B cell (primary cell): Measurements from ENCODE around the gene NOC4L. TPM values are rescaled to one million over a fixed set of nuclear protein-coding genes. Genes with fewer than 3 reads are reported as not detected.

Experiments used
- ATAC-seq: fragments of 200-7000 bp; cut with Tn5 transposase; one replicate; pipeline ENCODE4 v1.10.0; 2021; ENCODE audit warnings: low read depth, mild to moderate bottlenecking, moderate number of reproducible peaks, moderate library complexity
- CTCF ChIA-PET: fragments of 350-600 bp; sonication (Branson Sonifier 250); formaldehyde crosslinking; loops from one replicate; lab custom pipeline; 2021; ENCODE audit warnings: antibody characterized with exemption, inconsistent platforms; lab: Charles Lee
- POLR2A ChIA-PET: fragments of 350-600 bp; sonication (Branson Sonifier 250); formaldehyde crosslinking; loops from one replicate; lab custom pipeline; 2021; ENCODE audit warnings: antibody characterized with exemption; lab: Charles Lee
- DNase-seq: peaks from one replicate; pipeline ENCODE4 v3.0.0; 2013
- H2AFZ ChIP-seq: 2 replicates; pipeline ENCODE4 v1.6.1; 2012; ENCODE audit warnings: mild to moderate bottlenecking, low read depth, low read length; ENCODE audit not compliant: insufficient read depth, poor library complexity, severe bottlenecking
- H3K27ac ChIP-seq, 2 donors: 1 replicate in 1 of 2; 2 replicates in 1 of 2; pipeline ENCODE4 v1.5.1; 2012 to 2013; ENCODE audit warnings: low read length in 2 of 2, mild to moderate bottlenecking in 2 of 2, moderate library complexity in 1 of 2
- H3K27me3 ChIP-seq, 4 experiments: fragments of 200-600 bp in 1 of 4; sonication (generic) in 1 of 4; replicated peaks in 1 of 4; 1 replicate in 2 of 4; 2 replicates in 2 of 4; pipeline versions ENCODE4 v1.6.1 to v1.7.0; 2013 to 2016; ENCODE audit warnings: low read length in 3 of 4, mild to moderate bottlenecking in 2 of 4, mixed read lengths in 1 of 4, moderate library complexity in 1 of 4; ENCODE audit not compliant: insufficient read depth in 4 of 4, control insufficient read depth in 3 of 4; ENCODE audit errors: control extremely low read depth in 1 of 4
- H3K36me3 ChIP-seq, 2 experiments: replicated peaks in 1 of 2; 1 replicate in 1 of 2; 2 replicates in 1 of 2; pipeline versions ENCODE4 v1.6.1 to v1.7.1; 2013; ENCODE audit warnings: low read length in 1 of 2; ENCODE audit not compliant: insufficient read depth in 2 of 2, control insufficient read depth in 1 of 2; ENCODE audit errors: control extremely low read depth in 1 of 2, extremely low read depth in 1 of 2
- H3K4me1 ChIP-seq, 2 donors: fragments of 200-600 bp in 1 of 2; sonication (generic) in 1 of 2; 1 replicate in 1 of 2; 2 replicates in 1 of 2; pipeline versions ENCODE4 v1.5.1 to v1.6.1; 2013 to 2017; ENCODE audit warnings: low read length in 2 of 2; ENCODE audit not compliant: control insufficient read depth in 2 of 2, insufficient read depth in 2 of 2
- H3K4me2 ChIP-seq: replicated peaks from 2 replicates; pipeline ENCODE3; 2012; ENCODE audit warnings: mild to moderate bottlenecking, low read depth, low read length; ENCODE audit not compliant: poor library complexity, severe bottlenecking
- H3K4me3 ChIP-seq, 5 experiments: fragments of 200-600 bp in 1 of 5; sonication (generic) in 1 of 5; 1 replicate in 3 of 5; 2 replicates in 2 of 5; pipeline versions ENCODE4 v1.5.1 to v1.7.0; 2011 to 2016; ENCODE audit warnings: low read length in 4 of 5, mild to moderate bottlenecking in 4 of 5, low read depth in 2 of 5, control low read depth in 1 of 5, moderate library complexity in 1 of 5; ENCODE audit not compliant: insufficient read depth in 1 of 5; ENCODE audit errors: control extremely low read depth in 1 of 5, extremely low read depth in 1 of 5
- H3K79me2 ChIP-seq: fragments of 200-600 bp; sonication (generic); one replicate; pipeline ENCODE4 v1.6.0; 2016; ENCODE audit warnings: low read length; ENCODE audit not compliant: control insufficient read depth, insufficient read depth
- H3K9ac ChIP-seq: fragments of 200-600 bp; sonication (generic); 2 replicates; pipeline ENCODE4 v1.6.1; 2017; ENCODE audit warnings: mild to moderate bottlenecking, low read length, moderate library complexity
- H3K9me3 ChIP-seq, 3 donors: one replicate each; pipeline versions ENCODE4 v1.6.1 to v1.7.1; 2013; ENCODE audit warnings: low read length in 2 of 3; ENCODE audit not compliant: control insufficient read depth in 2 of 3, insufficient read depth in 1 of 3; ENCODE audit errors: control extremely low read depth in 1 of 3
- H4K20me1 ChIP-seq: 2 replicates; pipeline ENCODE4 v1.6.0; 2012; ENCODE audit warnings: mild to moderate bottlenecking, low read length; ENCODE audit not compliant: insufficient read depth, control insufficient read depth, poor library complexity, severe bottlenecking
- H3K27ac Mint-ChIP-seq: one replicate; pipeline ENCODE4 v1.8.0; 2021; ENCODE audit warnings: mixed read lengths
- H3K27me3 Mint-ChIP-seq: one replicate; pipeline ENCODE4 v1.8.0; 2021; ENCODE audit warnings: mixed read lengths
- H3K4me1 Mint-ChIP-seq: one replicate; pipeline ENCODE4 v1.8.0; 2021; ENCODE audit warnings: mixed read lengths
- H3K4me3 Mint-ChIP-seq: one replicate; pipeline ENCODE4 v1.8.0; 2021; ENCODE audit warnings: mixed read lengths
- H3K9me3 Mint-ChIP-seq: one replicate; pipeline ENCODE4 v1.8.0; 2022; ENCODE audit warnings: mixed read lengths; ENCODE audit not compliant: insufficient read depth
- EZH2 ChIP-seq: IDR thresholded peaks from 2 replicates; pipeline ENCODE4 v1.6.1; 2012; ENCODE audit warnings: borderline replicate concordance, low read depth, mild to moderate bottlenecking, moderate library complexity, low read length; ENCODE audit not compliant: insufficient read depth, poor library complexity, severe bottlenecking
- WGBS: methylation state at CpG from one replicate; pipeline ENCODE4 v1.1.5; 2013; ENCODE audit warnings: missing lambda C conversion rate; ENCODE audit not compliant: insufficient coverage; 5-methylcytosine and 5-hydroxymethylcytosine counted together
- intact Hi-C: fragments of 100-400 bp; cut with micrococcal nuclease; formaldehyde crosslinking; loops from one replicate; pipeline ENCODE4 v1.10.0; 2022
- polyA plus RNA-seq: library from polyadenylated mRNA; depleted of rRNA; stranded (reverse); fragments of >200 nt; gene quantifications from 2 replicates; pipeline ENCODE4 v1.2.3, GENCODE V29; 2012
- total RNA-seq, 2 donors: library from RNA; stranded (reverse); fragments of 120-200 nt in 1 of 2; gene quantifications; 1 replicate in 1 of 2; 2 replicates in 1 of 2; pipeline versions ENCODE4 v1.2.3 to v1.2.4, GENCODE V29; 2013 to 2022
- TF ChIP-seq, protein P1 (sequence below): fragments of 200-600 bp; IDR thresholded peaks from one replicate; pipeline ENCODE4 v1.8.0; 2022; ENCODE audit warnings: antibody characterized with exemption, mild to moderate bottlenecking

Gene NOC4L
- total and polyA plus RNA-seq, 2 donors (not counting 1 experiment from before 2014, with no cell fraction given) = 13.1 to 21.9 TPM

DNA sequence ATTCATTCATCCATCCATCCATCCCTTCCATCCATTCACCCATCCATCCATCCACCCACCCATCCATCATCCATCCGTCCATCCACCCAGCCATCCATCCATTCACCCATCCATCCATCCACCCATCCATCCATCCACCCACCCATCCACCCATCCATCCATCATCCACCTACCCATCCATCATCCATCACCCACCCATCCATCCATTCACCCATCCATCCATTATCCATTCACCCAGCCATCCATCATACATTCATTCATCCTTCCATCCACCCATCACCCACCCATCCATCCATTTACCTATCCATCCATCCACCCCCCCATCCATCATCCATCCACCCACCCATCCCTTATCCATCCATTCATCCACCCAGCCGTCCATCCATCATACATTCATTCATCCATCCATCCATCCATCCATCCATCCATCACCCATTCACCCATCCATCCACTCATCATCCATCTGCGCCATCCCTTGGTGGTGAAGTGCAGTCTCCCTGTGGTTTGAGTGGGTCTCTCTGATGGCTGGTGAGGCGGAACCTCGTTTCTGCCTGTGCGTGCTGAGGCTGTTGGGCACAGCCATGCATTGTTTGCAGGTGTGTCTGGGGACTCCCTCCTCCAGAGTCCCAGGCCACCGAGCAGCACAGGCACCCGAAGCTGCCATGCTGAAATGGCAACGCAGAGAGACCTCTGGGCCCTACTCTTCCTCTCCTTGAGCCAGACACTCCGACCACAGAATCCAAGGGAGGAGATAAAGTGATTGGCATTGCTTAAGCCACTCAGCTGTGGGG is 22.7 kb downstream of the NOC4L start:
- no peak overlapping the region for H3K4me3 Mint-ChIP-seq
- no peaks in the 10 kb centered on the region for H4K20me1 ChIP-seq

More for the DNA sequence above, 22.7 kb downstream of the NOC4L start:
- H3K36me3 ChIP-seq = no peaks in the 10 kb centered on the region
- Mint-ChIP-seq H3K9me3 (no peaks in the 10 kb centered on the region), H3K4me1 (no peaks in the 10 kb centered on the region), H3K27me3 (peaks cover 8% of the 10 kb centered on the region), H3K27ac (no peak overlapping the region)
- no peaks in the 10 kb centered on the region for H3K79me2 ChIP-seq
- H3K4me1 ChIP-seq = no peaks in the 10 kb centered on the region
- H3K4me3 ChIP-seq = no peak overlapping the region
- POLR2A ChIA-PET = interaction anchor here (0.6 kb wide), 1 partner anchor 82 kb away, joined by 3 read pairs; no protein-coding TSS in a partner anchor
- no peak for ATAC-seq
- H3K9me3 ChIP-seq = peaks cover 0 to 9% (median 0%) of the 10 kb centered on the region in 3 donors
- no peak overlapping the region for H2AFZ ChIP-seq
- peaks cover 0 to 18% (median under 1%) of the 10 kb centered on the region in 4 experiments for H3K27me3 ChIP-seq
- no peak overlapping the region for H3K27ac ChIP-seq
- H3K9ac ChIP-seq = no peak overlapping the region
- intact Hi-C loops = no loop called here
- no peak for TF ChIP-seq EZH2
- TF ChIP-seq, protein P1, sequence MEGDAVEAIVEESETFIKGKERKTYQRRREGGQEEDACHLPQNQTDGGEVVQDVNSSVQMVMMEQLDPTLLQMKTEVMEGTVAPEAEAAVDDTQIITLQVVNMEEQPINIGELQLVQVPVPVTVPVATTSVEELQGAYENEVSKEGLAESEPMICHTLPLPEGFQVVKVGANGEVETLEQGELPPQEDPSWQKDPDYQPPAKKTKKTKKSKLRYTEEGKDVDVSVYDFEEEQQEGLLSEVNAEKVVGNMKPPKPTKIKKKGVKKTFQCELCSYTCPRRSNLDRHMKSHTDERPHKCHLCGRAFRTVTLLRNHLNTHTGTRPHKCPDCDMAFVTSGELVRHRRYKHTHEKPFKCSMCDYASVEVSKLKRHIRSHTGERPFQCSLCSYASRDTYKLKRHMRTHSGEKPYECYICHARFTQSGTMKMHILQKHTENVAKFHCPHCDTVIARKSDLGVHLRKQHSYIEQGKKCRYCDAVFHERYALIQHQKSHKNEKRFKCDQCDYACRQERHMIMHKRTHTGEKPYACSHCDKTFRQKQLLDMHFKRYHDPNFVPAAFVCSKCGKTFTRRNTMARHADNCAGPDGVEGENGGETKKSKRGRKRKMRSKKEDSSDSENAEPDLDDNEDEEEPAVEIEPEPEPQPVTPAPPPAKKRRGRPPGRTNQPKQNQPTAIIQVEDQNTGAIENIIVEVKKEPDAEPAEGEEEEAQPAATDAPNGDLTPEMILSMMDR = no peak
- no peak overlapping the region for H3K4me2 ChIP-seq
- WGBS = 95% methylated on average over 7 of the region's 10 CpGs
- DNase-seq = no peak
- CTCF ChIA-PET = no interaction called here
